ENCODE results near the gene PDZD2.

Gene PDZD2

GRCh38 chr5:31900296-31900865 lies 261.4 kb downstream of the PDZD2 start:
- Histone ChIP-seq H3K4me3 (replicated peaks; ENCODE audit: insufficient read depth, low read length) (no peak overlapping the region), H3K27me3 (ENCODE audit: insufficient read depth, poor library complexity, severe bottlenecking) (no peaks in the 10 kb centered on the region), H3K27ac (replicated peaks) (no peak overlapping the region)
- TF ChIP-seq GABPA (IDR thresholded peaks at IDR 0.05; ENCODE audit: low read depth), result no peak
- no peak for TF ChIP-seq POLR2AphosphoS5 (IDR thresholded peaks at IDR 0.05; ENCODE audit: low read depth)
- TF ChIP-seq CTCF (IDR thresholded peaks at IDR 0.05; ENCODE audit: insufficient read depth, low read length), result no peak
- TF ChIP-seq SPI1 (IDR thresholded peaks at IDR 0.05; ENCODE audit: borderline replicate concordance, low read depth), result no peak
- TF ChIP-seq, protein P1, sequence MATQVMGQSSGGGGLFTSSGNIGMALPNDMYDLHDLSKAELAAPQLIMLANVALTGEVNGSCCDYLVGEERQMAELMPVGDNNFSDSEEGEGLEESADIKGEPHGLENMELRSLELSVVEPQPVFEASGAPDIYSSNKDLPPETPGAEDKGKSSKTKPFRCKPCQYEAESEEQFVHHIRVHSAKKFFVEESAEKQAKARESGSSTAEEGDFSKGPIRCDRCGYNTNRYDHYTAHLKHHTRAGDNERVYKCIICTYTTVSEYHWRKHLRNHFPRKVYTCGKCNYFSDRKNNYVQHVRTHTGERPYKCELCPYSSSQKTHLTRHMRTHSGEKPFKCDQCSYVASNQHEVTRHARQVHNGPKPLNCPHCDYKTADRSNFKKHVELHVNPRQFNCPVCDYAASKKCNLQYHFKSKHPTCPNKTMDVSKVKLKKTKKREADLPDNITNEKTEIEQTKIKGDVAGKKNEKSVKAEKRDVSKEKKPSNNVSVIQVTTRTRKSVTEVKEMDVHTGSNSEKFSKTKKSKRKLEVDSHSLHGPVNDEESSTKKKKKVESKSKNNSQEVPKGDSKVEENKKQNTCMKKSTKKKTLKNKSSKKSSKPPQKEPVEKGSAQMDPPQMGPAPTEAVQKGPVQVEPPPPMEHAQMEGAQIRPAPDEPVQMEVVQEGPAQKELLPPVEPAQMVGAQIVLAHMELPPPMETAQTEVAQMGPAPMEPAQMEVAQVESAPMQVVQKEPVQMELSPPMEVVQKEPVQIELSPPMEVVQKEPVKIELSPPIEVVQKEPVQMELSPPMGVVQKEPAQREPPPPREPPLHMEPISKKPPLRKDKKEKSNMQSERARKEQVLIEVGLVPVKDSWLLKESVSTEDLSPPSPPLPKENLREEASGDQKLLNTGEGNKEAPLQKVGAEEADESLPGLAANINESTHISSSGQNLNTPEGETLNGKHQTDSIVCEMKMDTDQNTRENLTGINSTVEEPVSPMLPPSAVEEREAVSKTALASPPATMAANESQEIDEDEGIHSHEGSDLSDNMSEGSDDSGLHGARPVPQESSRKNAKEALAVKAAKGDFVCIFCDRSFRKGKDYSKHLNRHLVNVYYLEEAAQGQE (IDR thresholded peaks at IDR 0.05; ENCODE audit: insufficient replicate concordance, low read depth), result no peak
- DNase-seq (ENCODE audit: low read depth in 1 of 2, low spot score in 1 of 2), result no peak

- no peak for DNase-seq (ENCODE audit: low read depth in 1 of 2, low spot score in 1 of 2)
Observed at GRCh38 chr5:31901807-31902530, 263.0 kb downstream of the PDZD2 start.

DNA sequence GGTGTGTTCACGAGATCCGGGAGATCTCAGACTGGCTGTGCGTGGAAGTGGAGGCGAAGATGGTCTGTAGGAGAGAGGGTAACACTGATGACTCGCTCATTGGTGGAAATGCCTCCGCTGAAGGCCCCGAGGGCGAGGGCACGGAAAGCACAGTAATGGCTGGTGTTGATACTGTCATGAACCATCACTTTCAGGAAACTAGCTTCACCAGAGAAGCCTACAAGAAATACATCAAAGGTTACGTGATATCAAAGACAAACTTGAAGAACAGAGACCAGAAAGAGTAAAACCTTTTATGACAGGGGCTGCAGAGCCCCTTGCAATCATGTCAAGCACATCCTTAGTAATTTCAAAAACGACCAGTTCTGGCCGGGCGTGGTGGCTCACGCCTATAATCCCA lies 269.5 kb downstream of the PDZD2 start:
- no peaks in the 10 kb centered on the region for H3K27me3 ChIP-seq (ENCODE audit: insufficient read depth, poor library complexity, severe bottlenecking)
- H3K4me3 ChIP-seq (replicated peaks; ENCODE audit: insufficient read depth, low read length), result no peak overlapping the region
- H3K27ac ChIP-seq (replicated peaks), result no peak overlapping the region
- TF ChIP-seq CTCF (IDR thresholded peaks at IDR 0.05; ENCODE audit: insufficient read depth, low read length) (no peak), POLR2AphosphoS5 (IDR thresholded peaks at IDR 0.05; ENCODE audit: low read depth) (no peak)
- no peak for DNase-seq (ENCODE audit: low read depth in 1 of 2, low spot score in 1 of 2)

More at GRCh38 chr5:31901807-31902530, 263.0 kb downstream of the PDZD2 start:
- Histone ChIP-seq H3K4me3 (replicated peaks; ENCODE audit: insufficient read depth, low read length) (no peak overlapping the region), H3K27me3 (ENCODE audit: insufficient read depth, poor library complexity, severe bottlenecking) (no peaks in the 10 kb centered on the region), H3K27ac (replicated peaks) (no peak overlapping the region)
- TF ChIP-seq, protein P1 (IDR thresholded peaks at IDR 0.05; ENCODE audit: insufficient replicate concordance, low read depth), result no peak

DNA sequence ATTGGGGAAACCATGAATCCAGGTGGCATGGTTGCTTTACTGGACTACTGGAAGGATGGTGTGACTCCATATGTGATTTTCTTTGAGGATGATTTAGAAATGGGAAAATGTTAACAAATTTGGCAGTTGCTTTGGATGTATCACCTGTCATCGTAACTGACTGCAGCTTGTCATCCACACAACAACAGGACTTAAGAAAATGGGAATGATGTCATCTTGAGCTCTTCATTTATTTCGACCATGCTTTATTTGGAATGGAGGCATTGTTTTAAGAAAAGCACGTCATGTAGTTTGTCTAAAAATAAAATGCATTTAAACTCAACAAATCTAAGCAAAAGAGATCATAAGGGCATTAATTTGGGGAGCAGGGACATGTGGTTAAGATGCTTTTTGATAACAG lies 270.1 kb downstream of the PDZD2 start:
- Histone ChIP-seq H3K27ac (replicated peaks) (no peak overlapping the region), H3K4me3 (replicated peaks; ENCODE audit: insufficient read depth, low read length) (no peak overlapping the region), H3K27me3 (ENCODE audit: insufficient read depth, poor library complexity, severe bottlenecking) (no peaks in the 10 kb centered on the region)
- no peak for TF ChIP-seq CTCF (IDR thresholded peaks at IDR 0.05; ENCODE audit: insufficient read depth, low read length)
- TF ChIP-seq POLR2AphosphoS5 (IDR thresholded peaks at IDR 0.05; ENCODE audit: low read depth), result no peak
- no peak for TF ChIP-seq SPI1 (IDR thresholded peaks at IDR 0.05; ENCODE audit: borderline replicate concordance, low read depth)
- TF ChIP-seq, protein P1 (IDR thresholded peaks at IDR 0.05; ENCODE audit: insufficient replicate concordance, low read depth), result no peak
- no peak for TF ChIP-seq GABPA (IDR thresholded peaks at IDR 0.05; ENCODE audit: low read depth)
- no peak for DNase-seq (ENCODE audit: low read depth in 1 of 2, low spot score in 1 of 2)

Data from HL-60 (cell line).